HL-60/S4 (cell line): ENCODE measurements around the gene ADH1B.
"Not testable (repeated sequence)": the region's sequence is repeated elsewhere in the genome, so short reads cannot be mapped to it uniquely, and the experiment has no call there.

Experiments
- in situ Hi-C: fragments of 300-500 bp; cut with MboI; formaldehyde crosslinking; loops from 2 replicates; pipeline ENCODE4 v1.14.3; 2022; ENCODE audit warnings: low sequenced_read_pairs

Gene ADH1B

DNA sequence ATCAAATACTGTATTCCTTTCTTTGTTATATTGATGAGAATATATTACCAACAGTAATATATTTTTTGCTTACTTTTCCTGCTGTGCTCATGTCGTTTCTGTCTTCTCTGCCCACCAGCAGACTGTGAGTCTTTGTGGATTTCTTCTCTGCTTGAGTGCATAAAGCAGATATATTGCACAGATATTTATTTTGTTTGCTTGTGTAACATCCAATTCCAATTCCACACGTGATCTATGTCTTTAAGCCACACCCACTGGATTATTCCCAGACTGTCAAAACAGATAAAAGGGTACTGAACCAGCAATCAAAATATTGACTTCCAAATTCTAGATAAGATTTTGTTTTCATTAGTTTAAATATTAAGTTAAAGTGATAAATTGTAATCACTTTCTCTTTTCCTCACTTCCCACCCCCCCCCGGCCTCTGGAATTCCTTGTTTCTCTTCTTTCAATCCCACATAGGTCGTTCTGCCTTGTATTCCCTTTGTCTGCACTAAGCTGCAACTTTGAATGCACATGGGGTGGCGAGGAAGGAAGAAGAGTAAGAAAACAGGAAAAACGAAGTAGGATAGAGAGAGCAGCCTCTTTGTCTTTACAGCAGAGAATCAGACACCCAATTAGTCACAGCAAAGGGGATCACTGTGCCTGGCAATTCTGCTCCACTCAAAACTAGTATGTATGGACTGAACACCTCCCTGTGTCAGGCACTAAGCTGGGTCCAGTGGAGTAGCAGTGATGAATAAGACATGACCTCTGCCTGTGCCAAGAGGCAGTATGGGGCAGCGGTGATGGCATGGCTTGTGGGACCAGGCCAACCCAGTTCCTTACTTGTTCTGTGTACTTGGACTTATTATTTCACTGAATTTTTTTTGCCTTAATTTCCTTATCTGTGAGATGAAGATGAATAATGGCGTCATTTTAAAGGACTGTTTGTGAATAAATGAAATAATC, at the start of gene ADH1B:
Gene ADH1B, minus strand, starts transcription at position 161 of the 951 bp plus-strand sequence. Its CDS starts 70 bp downstream, at position 91.
- in situ Hi-C loops = no loop called here

DNA sequence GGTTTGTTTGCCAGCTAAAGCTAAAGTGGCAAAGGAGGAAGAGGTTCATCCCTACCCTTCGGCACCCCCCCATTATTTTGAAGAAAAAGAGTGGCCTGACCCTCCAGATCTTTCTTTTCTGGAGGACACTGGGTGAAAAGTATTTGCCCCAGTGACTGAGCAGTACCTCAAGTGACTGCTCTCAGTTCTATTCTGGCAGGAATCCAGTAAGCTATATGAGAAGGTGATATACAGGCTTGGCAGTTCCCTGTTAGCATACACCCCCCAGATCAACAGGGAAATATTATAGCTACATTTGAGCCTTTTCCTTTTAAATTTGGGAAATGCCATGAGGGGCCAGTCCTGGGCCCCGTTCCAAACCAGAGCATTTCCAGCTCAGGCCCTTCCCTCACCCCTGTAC, 46.6 kb upstream of the ADH1B start:
- in situ Hi-C loops = not testable (repeated sequence)

DNA sequence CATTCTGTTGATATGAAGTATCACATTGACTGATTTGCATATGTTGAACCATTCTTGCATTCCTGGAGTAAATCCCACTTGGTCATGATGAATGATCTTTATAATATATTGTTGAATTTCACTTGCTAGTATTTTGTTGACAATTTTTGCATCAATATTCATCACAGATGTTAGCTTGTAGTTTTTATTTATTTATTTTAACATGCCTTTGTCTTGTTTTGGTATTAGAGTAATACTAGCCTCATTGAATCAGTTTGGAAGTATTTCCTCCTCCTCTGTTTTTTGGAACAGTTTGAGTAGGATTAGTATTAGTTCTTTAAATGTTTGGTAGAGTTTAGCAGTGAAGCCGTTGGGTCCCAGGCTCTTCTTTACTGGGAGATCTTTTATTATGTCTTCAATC, 45.3 kb upstream of the ADH1B start:
- in situ Hi-C loops = no loop called here

DNA sequence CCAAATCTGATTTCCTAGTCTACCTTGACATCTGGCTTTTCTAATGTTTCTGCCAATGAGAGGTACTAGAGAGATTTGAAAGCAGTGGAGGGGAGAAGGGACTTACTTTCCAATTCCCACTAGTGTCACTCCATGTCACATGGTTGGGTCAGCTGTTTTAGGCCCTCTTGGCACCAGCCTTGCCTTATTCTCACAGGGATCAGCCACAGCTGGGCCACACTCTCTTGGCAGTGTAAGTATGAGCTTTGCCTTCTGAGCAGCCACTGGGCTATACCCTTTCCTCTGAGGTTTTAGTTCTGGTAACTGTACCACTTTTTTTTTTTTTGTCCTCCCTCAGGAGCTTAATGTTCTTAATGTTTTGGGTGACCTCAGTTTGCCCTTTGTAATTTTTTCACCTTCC, 41.6 kb upstream of the ADH1B start:
- in situ Hi-C loops = no loop called here

DNA sequence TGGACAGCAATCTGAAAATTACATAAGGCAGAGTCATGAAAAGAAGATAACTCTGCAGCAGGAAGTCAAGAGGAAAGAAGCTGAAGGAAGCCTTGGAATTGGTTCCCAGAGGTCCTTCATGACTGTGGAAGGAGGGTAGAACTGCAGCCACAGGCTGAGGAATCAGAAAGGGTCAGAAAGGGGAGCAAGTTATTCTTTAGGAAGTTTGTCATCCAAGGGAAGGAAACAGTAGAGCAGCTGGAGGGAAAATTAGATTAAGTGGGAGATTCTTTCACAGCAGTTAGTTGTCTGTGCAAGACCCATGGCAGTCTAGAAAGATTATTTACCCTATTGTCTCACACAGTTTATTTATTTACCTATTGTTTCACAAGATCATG, 40.7 kb upstream of the ADH1B start:
- in situ Hi-C loops = no loop called here

DNA sequence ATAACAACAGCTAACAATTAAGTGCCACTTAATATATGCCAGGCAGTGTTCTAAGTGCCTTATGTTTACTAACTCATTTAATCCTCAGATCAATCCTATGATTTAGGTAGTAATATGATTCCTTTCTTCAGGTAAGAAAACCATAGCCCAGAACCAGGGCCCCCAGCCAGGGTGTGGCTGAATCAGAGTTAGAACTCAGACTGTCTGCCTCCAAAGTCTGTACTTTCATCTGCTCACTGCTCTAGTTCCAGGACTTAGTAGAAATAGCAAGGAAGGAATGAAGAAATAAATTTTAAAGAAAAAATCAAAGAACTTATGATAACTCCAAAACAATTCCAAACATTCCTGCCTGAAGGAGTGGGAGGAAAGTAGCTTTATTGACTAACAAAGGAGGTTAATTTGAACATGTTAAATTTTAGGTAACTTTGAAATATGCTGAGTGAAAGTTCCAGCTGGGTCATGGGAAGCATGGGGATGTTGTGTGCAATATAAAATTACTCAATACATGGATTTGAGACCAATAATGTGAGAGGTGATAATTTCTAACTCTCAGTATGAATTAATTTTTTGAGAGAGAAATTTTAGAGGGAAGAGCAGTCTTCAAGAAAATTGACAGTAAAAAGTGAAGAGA, 40.2 kb upstream of the ADH1B start:
- in situ Hi-C loops = no loop called here

DNA sequence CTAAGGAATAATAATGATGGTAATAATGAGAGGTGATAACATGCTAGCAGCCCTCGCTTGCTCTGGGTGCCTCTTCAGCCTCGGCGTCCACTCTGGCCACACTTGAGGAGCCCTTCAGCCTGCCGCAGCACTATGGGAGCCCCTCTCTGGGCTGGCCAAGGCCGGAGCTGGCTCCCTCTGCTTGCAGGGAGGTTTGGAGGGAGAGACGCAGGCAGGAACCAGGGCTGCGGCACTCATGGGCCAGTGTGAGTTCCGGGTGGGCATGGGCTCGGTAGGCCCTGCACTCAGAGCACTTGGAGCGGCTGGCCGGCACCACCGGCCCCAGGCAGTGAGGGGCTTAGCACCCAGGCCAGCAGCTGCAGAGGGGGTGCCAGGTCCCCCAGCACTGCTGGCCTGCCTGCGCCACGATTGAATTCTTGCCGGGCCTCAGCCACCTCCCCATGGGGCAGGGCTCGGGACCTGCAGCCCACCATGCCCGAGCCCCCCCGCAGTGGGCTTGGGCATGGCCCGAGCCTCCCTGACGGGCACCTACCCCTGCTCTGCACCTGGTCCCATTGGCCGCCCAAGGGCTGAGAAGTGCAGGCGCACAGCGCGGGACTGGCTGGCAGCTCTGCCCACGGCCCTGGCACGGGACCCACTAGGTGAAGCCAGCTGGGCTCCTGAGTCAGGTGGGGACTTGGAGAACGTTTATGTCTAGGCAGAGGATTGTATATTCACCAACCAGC, 38.4 kb upstream of the ADH1B start:
- in situ Hi-C loops = no loop called here

DNA sequence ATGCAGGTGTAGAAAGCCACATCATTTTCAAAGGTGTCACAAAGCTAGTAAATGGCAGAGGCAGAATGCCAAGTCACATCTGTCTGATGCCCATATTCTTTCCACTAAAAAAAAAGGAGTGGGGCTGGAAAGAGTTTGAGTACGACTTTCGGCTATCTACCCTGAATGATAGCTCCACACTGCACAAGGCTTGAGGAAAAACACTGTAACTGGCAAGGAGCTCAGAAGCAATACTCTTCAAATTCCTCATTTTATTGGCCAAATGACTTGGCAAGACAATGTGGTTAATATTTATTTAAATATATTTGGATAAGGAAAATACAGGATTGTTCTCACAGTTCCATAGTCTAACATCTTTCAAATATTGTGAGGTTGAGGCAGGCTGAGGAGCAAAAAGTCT, 36.7 kb upstream of the ADH1B start:
- in situ Hi-C loops = no loop called here

DNA sequence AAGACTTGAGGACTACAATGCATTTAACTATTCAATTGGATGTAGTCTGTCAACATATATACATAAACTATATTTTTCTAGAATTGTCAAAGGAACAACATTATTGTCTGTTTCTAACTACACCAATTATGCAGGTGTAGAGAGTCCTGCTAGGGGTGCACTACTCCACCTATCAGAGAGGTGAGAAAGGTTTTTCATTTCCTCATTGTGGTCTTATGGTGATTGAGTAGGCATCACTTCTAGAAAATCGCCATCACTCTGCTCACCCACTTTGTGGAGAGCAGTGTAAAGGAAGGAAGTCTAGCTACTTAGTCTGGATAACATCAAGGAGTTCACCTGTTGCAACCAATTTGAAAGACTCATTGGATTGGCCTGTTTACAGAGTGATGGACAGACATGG, 35.8 kb upstream of the ADH1B start:
- in situ Hi-C loops = no loop called here

DNA sequence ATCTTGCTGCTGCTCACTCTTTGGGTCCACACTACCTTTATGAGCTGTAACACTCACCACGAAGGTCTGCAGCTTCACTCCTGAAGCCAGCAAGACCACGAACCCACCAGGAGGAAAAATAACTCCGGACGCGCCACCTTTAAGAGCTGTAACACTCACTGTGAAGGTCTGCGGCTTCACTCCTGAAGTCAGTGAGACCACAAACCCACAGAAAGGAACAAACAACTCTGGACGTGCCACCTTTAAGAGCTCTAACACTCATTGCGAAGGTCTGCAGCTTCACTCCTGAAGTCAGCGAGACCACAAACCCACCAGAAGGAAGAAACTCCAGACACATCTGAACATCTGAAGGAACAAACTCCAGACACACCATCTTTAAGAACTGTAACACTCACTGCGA, 34.9 kb upstream of the ADH1B start:
- in situ Hi-C loops = not testable (repeated sequence)

DNA sequence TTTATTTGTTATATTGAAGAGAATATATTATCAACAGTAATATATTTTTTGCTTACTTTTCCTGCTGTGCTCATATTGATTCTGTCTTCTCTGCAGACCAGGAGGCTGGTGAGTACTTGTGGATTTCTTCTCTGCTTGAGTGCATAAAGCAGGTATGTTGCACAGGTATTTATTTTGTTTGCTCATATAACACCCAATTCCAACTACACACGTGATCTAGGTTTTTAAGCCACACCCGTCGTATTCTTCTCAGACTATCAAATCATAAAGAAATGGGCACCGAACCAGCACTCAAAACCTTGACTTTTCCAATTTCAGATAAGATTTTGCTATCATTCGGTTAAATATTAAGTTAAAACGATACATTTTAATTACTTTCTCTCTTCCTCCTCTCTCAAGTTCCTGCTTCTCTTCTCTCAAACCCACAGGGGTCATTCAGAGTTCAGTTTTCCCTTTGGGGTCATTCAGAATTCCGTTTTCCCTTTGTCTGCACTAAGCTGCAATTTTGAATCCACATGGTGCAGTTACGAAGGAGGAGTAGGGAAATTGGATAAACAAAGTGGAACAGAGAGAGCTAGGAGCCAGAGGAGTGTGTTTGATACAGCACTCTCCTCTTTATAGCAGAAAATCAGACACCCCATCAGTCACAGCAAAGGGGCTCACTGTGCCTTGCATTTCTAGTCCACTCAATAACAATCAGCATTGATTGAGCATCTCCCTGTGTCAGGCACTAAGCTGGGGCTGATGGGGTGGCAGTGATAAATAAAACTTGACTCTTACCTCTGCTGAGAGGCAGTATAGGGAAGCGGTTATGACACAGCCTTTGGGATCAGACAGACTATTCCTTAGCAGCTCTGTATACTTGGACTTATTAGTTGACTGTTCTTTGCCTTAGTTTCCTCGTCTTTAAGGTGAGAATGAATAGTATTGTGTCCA, 31.7 kb upstream of the ADH1B start, which contains the start of gene ADH1C:
Gene ADH1C, minus strand, starts transcription at position 145 of the 936 bp plus-strand sequence. Its CDS starts 71 bp downstream, at position 74.
- in situ Hi-C loops = no loop called here

DNA sequence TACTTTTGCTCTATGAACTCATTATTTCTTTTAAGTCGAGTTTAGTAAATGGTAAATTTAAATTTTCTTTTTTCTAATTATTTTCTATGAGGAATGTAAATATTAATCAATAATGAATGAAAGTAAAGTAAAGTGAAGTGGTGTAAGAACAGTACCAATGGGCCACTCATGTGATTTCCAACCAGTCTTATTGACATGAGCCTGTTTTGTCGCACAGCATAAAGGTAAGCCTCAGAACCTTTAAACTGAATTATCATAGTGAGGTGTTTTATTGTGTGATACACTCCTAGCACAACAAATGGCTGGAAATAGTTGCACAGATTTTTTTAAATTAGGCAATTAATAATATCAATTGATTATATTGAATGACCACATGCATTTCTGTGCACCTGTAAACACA, 30.3 kb upstream of the ADH1B start:
- in situ Hi-C loops = no loop called here

DNA sequence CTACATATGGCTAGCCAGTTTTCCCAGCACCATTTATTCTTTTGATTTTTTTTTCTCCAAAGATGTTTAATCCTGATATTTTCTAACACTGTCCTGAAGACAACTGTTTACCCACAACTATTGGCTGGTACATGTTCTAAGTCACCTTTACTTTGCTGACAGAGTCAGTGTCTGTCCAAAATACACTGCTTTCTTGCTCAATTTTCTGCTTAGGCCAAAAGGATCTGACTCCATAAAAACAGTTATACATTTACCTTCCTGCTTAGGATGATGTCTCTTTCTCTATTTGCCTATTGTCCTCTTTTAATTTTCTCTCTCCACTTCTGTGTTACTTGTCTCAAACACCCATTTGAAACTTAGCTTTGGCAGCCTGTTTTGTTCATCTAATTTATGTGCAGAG, 28.1 kb upstream of the ADH1B start:
- in situ Hi-C loops = no loop called here

DNA sequence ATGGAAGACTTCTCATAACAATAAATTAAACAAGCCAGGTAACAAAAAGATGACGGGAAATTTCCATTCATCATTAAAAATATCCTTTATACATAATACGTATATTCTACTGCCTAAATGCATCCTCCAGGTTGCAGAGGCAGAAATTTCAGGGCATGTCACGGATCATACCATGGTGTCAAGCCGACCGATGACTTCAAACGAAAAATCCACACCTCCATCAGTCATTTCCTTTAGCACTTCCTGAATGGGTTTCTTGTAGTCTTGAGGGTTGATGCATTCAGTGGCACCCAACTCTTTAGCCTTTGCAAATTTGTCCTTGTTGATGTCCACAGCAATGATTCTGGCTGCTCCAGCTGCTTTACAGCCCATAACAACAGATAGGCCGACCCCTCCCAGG, 21.4 kb upstream of the ADH1B start:
- in situ Hi-C loops = not testable (repeated sequence)

DNA sequence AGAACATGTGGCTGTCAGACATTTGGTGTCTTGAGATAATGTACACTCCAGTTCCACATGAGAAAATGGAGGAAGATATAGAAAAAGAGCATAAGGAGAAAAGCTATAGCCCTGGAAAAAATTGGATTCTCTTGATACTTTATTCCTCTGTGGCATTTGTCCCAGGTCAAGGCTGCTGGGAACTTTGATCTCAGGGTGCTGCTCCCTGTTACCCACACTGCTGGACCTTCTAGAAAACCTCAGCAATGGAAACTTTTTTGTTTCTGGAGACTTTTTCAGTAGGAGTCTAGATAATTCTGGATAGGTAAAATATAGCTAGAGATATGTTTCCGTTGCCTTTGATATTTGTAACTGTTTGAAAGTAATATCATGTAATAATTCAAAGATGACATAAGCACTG, 20.2 kb upstream of the ADH1B start:
- in situ Hi-C loops = no loop called here

DNA sequence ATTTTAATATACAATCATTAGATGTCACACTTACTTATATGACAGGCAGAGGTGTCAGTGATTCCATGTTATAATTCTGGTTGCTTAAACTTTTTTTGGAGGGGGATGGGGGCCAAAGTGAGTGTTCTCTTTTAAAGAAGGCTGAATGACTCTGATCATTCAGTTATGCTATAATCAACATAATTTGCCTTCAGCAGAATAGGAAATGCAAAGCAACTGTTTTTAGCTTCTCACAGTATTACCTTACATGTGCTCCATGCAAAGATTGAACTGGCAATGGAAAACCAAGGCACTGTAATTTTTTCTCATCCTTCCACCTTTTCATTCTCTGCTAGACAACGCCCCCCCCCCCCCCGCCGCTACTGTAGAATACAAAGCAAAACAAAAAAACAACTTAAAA, 18.0 kb upstream of the ADH1B start:
- in situ Hi-C loops = no loop called here

DNA sequence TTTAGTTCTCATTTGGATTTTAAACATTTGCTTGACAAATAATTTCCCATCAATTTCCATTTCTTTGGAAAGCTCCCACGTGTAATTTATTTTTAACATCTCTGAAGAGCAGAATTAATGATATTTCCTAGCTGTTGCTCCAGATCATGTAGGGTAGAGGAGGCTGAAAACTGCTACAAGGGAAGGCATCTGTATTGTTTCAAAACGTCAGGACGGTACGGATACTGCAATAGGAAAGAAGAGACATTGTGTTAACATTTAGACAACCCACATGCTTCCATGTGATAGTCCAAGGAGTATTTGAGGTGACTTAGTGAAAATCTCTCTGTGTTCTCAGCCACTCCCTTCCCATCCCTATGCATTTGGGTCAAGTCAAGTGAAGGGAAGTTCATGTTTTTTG, 15.4 kb upstream of the ADH1B start:
- in situ Hi-C loops = no loop called here

DNA sequence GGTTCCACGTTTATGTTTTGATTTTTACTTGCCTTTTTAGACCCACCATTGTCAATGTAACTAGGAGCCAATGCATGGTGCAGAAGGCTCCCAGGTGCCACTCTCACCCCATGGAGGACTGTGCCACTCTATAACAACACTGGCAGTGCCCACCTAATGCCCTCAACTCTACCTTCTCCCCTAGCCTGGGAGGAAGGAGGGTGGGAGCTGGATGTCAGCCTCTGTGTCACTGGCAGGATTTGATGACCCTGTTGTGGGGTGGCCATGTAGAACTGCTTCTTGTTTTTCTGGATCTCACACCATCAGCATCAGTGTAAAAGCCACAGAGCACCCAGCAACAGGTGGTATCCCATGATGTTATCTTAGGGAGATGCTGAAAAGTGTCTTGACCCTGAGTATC, 13.7 kb upstream of the ADH1B start:
- in situ Hi-C loops = no loop called here

DNA sequence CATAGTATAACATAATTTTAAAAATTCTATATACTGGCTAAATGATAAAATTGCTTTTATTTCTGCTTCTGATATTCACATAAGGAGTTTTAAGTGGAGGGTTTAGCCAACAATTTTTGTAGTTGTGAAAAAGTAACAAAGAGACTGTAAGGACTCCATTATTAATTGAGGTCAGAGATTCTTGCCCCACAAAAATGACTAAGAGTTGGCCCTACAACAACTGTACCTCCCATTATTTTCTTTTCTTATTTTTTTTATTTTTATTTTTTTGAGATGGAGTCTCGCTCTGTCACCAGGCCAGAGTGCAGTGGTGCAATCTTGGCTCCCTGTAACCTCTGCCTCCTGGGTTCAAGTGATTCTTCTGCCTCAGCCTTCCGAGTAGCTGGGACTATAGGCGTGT, 9.4 kb upstream of the ADH1B start:
- in situ Hi-C loops = no loop called here

DNA sequence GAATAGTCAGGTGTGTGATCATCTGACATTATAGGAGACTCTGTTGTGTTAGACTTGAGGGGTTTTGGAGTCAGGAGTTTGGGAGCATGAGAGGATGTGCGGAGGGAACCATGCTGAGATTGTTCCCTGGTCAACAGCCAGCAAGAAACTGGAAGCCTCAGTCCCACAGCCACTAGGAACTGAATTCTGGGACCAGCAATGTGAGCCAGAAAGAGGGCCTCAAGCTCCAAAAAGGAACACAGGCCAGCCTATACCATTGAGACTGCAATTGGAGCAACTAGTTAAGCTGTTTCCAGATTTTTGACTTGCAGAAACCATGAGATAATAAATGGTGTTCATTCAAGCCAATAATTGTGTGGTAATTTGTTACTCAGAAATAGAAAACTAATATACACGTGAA, 8.7 kb upstream of the ADH1B start:
- in situ Hi-C loops = no loop called here

DNA sequence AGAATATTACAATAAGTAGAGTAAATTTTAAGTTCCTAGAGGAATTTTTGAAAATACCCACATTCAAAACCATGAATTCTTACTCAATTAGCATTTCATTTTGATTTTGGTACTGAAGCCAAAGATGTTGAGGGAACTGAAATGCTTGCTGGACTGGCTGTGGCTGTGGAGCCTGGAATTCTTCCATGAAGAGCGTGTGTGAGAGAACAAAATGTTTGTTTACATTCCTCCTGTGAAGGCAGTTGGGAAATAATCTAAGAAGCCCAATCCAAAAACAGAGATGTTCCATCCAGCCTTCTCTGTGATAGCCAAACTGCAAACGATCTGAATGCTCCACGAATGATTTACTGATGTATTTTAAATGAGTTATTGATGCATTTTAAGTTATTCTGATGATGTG, 3.8 kb upstream of the ADH1B start:
- in situ Hi-C loops = no loop called here
